CD4-positive, alpha-beta T cell treated with Interleukin-21 for 1 hour (primary cell): ENCODE data around the gene EFNB3.

Source experiments
- DNase-seq: peaks from one replicate; pipeline ENCODE4 v3.0.0-alpha.2; 2020

Gene EFNB3

DNA sequence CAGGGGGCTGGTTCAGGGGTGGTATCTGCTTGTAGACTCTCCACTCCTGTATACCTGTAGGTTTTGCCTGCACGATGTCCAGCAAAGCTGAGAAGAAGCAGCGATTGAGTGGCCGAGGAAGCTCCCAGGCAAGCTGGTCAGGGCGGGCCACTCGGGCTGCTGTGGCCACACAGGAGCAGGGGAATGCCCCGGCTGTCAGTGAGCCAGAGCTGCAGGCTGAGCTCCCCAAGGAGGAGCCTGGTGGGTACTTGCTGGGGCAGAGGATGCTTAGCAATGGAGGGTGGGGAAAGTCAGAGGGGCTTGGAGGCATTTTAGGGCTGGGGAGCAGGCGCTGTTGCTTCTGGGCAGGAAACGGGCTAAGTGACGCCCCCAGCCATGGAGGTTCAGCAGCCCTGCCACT, 14.7 kb downstream of the EFNB3 start:
- DNase-seq = no peak

DNA sequence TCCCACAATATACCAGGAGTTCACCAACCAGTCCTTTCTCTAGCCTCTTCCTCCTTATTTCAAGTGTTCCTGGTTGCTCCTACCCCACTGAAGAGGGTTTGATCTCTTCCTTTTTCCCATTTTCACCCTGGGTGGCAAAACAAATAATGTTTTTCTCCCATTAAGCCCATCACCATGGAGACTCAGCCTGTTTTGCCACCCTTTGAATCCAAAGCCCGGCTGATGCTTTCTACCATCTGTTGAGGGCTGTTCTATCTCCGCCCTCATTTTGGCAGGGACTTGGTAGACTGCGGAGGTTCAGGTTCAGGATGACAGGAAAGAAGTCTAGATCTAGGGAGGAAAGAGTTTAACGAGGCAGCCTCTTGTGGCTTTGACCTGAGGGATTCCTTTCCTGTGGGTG, 15.1 kb downstream of the EFNB3 start:
- no peak for DNase-seq

- DNase-seq = no peak
Observed at GRCh38 chr17:7721612-7722011, 16.6 kb downstream of the EFNB3 start.

GRCh38 chr17:7727886-7728285, 22.9 kb downstream of the EFNB3 start:
- DNase-seq = no peak

DNA sequence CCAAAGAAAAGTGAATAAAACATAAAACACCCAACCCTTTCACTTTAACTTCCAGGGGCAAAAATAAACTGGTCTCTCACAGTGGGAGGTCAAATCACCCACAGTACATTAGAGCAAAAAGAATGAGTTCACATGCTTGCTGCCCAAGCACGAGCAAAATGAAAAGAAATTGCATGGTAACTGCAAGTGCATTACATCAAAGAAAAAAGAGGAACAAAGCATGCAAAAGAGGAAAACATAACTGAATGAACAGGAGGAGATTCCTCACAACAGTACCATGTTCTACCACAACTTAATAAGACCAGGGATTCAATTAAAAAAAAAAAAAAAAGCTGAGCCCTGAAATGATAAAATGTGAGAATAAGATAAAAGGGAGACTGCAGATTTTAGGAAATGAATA, 24.8 kb downstream of the EFNB3 start:
- DNase-seq = no peak

GRCh38 chr17:7732981-7733539, 28.1 kb downstream of the EFNB3 start:
- no peak for DNase-seq

- DNase-seq = no peak
Observed at GRCh38 chr17:7737601-7738000, 32.6 kb downstream of the EFNB3 start.

GRCh38 chr17:7739746-7740145, 34.7 kb downstream of the EFNB3 start:
- no peak for DNase-seq

- DNase-seq = no peak
Observed at GRCh38 chr17:7740481-7741001, 35.5 kb downstream of the EFNB3 start.

- no peak for DNase-seq
Observed at GRCh38 chr17:7742729-7743128, 37.7 kb downstream of the EFNB3 start.

DNA sequence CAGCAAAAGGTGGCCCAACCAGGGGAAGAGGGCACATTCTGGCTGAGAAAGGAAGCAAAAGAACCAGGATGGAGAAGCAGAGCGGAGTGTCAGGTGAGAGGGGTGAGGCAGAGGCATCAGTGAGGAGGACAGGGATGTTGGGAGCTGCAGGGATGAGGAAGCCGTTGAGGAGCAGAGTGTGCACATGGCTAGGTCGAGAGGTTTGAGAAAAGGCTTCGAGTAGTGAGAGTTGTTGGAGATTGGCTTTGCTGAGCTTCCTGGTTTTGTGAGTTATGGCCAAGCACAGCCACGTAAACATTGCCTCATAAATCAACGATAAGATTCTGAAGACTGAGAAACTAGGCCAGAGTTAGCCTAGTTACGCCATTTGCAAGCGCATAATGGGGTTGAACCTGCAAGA, 39.4 kb downstream of the EFNB3 start:
- DNase-seq = no peak

- no peak for DNase-seq
Observed at GRCh38 chr17:7745748-7746470, 40.9 kb downstream of the EFNB3 start.

DNA sequence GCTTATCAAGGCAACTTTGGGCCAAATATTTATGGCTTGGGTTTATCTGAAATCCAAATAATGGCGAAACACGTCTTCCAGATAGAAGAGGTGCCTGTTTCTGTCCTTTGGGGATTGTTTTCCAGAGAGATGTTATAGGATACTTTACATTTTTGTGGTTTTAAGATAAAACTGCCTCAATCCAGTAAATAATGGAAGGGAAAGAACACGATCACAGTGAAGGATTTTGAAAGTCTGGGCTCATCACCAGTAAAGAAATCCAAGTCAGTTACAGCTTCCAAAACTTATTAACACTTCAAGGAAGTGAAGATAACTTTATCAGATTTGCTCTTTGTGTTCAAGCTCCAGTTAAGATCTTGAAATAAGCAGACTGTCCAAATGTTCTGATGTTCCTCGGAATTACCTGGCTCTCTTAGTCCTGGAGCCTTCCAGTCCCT, 42.7 kb downstream of the EFNB3 start:
- no peak for DNase-seq

DNA sequence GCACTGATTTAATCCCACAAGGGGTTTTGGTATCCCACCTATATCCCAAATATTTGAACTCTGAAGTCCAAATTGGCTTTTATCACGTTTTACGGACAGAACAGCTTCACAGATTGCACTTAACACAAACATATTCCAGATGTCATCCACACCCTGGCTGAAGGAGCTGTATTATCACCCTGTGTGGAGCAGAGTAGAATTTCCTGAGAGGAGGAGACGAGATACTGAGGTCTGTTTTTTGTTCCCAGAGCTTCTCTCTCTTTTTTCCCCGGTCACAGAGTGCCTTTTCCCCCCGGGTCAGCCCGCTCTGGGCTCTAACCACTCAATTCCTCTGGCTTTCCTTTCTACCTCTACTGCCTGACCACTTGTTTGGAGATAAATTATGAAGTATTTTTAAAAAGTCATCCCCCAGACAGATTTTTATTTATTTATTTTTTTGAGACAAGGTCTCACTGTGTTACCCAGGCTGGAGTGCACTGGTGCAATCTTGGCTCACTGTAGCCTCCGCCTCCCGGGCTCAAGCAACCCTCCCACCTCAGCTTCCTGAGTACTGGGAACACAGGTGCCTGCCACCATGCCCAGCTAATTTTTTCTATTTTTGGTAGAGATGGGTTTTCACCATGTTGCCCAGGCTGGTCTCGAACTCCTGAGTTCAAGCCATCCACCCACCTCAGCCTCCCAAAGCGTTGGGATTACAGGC, 43.2 kb downstream of the EFNB3 start:
- no peak for DNase-seq

GRCh38 chr17:7750321-7750821, 45.4 kb downstream of the EFNB3 start:
- no peak for DNase-seq

DNA sequence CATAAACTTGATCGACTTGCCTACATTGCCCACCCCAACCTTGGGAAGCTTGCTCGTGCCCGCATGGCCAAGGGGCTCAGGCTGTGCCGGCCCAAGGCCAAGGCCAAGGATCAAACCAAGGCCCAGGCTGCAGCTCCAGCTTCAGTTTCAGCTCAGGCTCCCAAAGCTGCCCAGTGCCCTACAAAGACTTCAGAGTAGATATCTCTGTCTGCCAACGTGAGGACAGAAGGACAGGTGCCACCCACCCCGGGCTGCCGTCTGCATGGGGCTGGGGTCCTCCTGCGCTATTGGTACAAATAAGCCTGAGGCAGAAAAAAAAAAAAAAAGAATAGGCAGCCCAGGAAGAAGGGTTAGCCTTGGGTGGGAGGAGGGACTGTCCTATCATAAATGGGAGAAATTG, 49.7 kb downstream of the EFNB3 start:
- no peak for DNase-seq

DNA sequence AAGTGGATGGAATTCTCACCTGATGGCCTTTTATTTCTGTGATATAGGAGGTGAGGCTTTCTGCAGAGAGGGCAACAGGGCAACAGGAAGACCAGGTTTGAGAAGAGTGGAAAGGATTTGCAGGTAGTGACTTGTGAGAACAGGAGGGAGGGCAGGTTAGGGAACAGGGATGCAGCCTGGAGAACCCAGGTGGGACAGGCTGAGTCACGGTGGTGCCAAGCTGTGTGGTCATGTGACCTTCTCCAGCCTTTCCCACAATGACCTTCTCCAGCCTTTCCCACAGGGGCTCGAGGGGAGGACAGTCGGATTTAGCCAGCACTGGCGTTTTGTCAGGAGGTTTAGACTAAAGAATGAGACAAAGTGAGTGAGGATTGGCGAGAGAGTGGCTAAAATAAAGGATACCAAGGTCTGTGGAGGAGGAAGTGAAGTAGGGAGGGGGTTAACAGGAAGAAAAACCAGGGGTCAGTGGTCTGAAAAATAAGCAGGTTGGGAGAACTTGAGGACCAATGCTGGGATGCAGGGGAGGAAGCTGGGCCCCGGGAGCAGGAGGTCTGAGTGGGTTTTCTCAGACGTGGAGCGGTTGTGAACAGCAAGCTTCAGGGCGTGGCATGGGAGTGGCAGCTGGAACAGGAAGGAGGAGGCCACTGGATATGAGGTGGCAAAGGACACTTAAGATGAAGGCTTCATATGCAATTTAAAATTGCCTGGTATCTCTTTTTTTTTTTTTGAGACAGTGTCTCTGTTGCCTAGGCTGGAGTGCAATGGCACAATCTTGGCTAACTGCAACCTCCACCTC, 50.3 kb downstream of the EFNB3 start:
- DNase-seq = no peak

DNA sequence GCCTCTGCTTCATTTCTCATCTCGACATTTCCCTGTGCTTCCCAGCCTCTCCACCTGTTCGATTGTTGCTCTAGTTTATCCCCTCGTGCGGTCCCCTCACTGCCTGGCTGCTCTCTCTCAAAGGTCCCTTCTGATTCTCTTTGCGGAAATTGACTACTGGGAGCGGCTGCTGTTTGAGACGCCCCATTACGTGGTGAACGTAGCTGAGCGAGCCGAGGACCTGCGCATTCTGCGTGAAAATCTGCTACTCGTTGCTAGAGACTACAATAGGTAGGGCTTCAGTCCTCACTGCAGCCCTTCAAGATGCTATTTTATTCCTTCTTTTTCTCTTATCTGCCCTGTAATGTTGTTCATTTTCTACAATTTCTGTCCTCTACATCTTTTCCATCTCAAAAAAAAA, 52.0 kb downstream of the EFNB3 start:
- DNase-seq = no peak
